Activated CD4-positive, alpha-beta T cell treated with anti-CD3 and anti-CD28 coated beads, Interleukin-2, amount 10 ng/mL, durations not matched to agents 24 days and 14 days (primary cell): Measurements from ENCODE around the gene DNM3. TPM values are rescaled to one million over a fixed set of nuclear protein-coding genes. Genes with fewer than 3 reads are reported as not detected.
A peak's percentile ranks its signal among the peaks of the same experiment; 100 is the strongest.

ENCODE experiments used
- DNase-seq: peaks from one replicate; pipeline ENCODE4 v3.0.0; 2022
- H3K27ac Mint-ChIP-seq: one replicate; pipeline ENCODE4 v1.8.0; 2022; ENCODE audit warnings: mild to moderate bottlenecking, mixed read lengths
- H3K27me3 Mint-ChIP-seq: one replicate; pipeline ENCODE4 v1.8.0; 2022; ENCODE audit warnings: mixed read lengths
- H3K36me3 Mint-ChIP-seq: one replicate; pipeline ENCODE4 v1.8.0; 2022; ENCODE audit warnings: low read depth, mild to moderate bottlenecking, mixed read lengths
- H3K4me1 Mint-ChIP-seq: one replicate; pipeline ENCODE4 v1.8.0; 2021; ENCODE audit warnings: mixed read lengths
- H3K4me3 Mint-ChIP-seq: one replicate; pipeline ENCODE4 v1.8.0; 2022; ENCODE audit warnings: mild to moderate bottlenecking, moderate library complexity, mixed read lengths
- H3K9me3 Mint-ChIP-seq: one replicate; pipeline ENCODE4 v1.8.0; 2021; ENCODE audit warnings: mixed read lengths
- intact Hi-C: fragments of 100-400 bp; cut with micrococcal nuclease; formaldehyde crosslinking; loops from one replicate; pipeline ENCODE4 v1.15.1; 2023
- total RNA-seq: library from RNA; stranded (reverse); gene quantifications from 2 replicates; pipeline ENCODE4 v1.2.3, GENCODE V29; 2022

DNM3 gene
- total RNA-seq, 1 donor from 2014 or later: 0.42 TPM

GRCh38 chr1:172229942-172230341, 388.6 kb downstream of the DNM3 start:
- intact Hi-C loops: no loop called here
- Mint-ChIP-seq H3K27ac (no peak overlapping the region), H3K9me3 (peaks cover 30% of the 10 kb centered on the region), H3K36me3 (peaks cover 10% of the 10 kb centered on the region), H3K4me3 (no peak overlapping the region), H3K4me1 (peaks cover 8% of the 10 kb centered on the region), H3K27me3 (no peaks in the 10 kb centered on the region)
- no peak for DNase-seq

GRCh38 chr1:172230526-172230925, 389.2 kb downstream of the DNM3 start:
- Mint-ChIP-seq H3K27me3 (no peaks in the 10 kb centered on the region), H3K36me3 (peaks cover 10% of the 10 kb centered on the region), H3K4me1 (peaks cover 8% of the 10 kb centered on the region), H3K4me3 (peak overlapping the region; percentile 7), H3K27ac (no peak overlapping the region), H3K9me3 (peaks cover 26% of the 10 kb centered on the region)
- DNase-seq: no peak
- intact Hi-C loops: no loop called here

DNA sequence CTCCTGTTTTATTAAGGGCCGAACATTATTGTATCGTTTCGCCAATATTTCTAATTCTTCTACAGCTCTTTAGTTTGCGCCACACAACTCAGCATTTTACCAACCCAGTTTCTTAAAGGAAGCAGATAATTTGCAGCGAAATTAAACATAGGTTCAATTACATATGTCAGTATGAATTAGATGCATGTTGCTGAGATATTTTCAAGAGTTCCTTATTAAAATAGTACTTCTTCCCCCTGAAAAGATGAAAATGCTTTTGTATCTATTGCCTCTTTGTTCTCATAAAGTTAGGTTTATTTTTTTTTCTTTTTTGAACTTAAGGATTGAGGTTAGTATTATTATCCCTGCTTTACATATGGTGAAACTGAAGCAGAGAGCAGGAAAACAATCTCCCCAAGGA, 395.7 kb downstream of the DNM3 start:
- DNase-seq: no peak
- Mint-ChIP-seq H3K36me3 (peaks cover 2% of the 10 kb centered on the region), H3K27ac (no peak overlapping the region), H3K27me3 (peaks cover 3% of the 10 kb centered on the region), H3K4me1 (peaks cover 4% of the 10 kb centered on the region), H3K9me3 (peaks cover 20% of the 10 kb centered on the region), H3K4me3 (no peak overlapping the region)
- intact Hi-C loops: no loop called here

DNA sequence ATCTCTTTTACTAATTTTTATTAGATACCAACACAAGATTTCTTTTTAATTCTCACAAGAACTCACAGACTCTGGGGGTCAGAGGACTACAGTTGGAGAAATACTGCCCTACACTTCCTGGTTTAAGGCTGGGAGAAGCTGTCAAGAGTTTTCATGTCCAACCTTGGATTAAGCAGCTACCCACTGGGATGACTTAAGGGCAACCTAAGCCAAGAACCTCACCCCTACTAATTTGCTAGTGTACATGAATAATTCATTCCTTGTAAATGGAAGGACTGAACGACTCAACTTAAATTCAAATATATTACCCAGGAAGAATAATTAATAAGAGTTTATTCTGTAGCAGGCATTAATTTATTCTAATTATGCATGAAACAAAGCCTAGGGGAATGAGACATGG, 396.9 kb downstream of the DNM3 start:
- no peak for DNase-seq
- peaks cover 10% of the 10 kb centered on the region for H3K9me3 Mint-ChIP-seq
- H3K27me3 Mint-ChIP-seq: peaks cover 3% of the 10 kb centered on the region
- no peaks in the 10 kb centered on the region for H3K36me3 Mint-ChIP-seq
- H3K4me3 Mint-ChIP-seq: no peak overlapping the region
- peaks cover 4% of the 10 kb centered on the region for H3K4me1 Mint-ChIP-seq
- intact Hi-C loops: no loop called here
- H3K27ac Mint-ChIP-seq: no peak overlapping the region

GRCh38 chr1:172238965-172239364, 397.7 kb downstream of the DNM3 start:
- intact Hi-C loops: no loop called here
- peaks cover 4% of the 10 kb centered on the region for H3K4me1 Mint-ChIP-seq
- no peak overlapping the region for H3K4me3 Mint-ChIP-seq
- no peak overlapping the region for H3K27ac Mint-ChIP-seq
- H3K36me3 Mint-ChIP-seq: no peaks in the 10 kb centered on the region
- H3K9me3 Mint-ChIP-seq: peaks cover 10% of the 10 kb centered on the region
- no peak for DNase-seq
- peaks cover 3% of the 10 kb centered on the region for H3K27me3 Mint-ChIP-seq

DNA sequence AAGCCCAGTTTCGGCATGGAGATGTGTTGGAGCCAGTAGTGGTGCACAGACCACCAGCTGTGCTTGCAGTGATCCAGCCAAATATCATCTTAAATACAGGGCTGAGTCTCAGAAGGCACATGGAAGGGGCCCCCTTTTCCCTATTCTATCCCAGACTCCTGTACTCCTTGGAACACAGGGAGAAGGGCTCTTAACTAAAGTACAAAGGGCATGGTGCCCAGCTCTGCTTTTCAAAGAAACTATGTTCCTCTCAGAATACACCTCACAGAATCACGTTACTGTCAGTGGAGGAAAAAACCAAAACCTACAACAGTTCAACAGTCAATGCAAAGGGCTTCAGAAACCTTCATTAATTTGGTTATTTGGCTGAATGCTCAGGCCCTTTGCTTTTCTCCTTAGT, 398.6 kb downstream of the DNM3 start:
- Mint-ChIP-seq H3K4me1 (peaks cover 4% of the 10 kb centered on the region), H3K4me3 (no peak overlapping the region), H3K27me3 (peaks cover 3% of the 10 kb centered on the region), H3K36me3 (no peaks in the 10 kb centered on the region), H3K9me3 (peaks cover 10% of the 10 kb centered on the region), H3K27ac (no peak overlapping the region)
- no peak for DNase-seq
- intact Hi-C loops: no loop called here

DNA sequence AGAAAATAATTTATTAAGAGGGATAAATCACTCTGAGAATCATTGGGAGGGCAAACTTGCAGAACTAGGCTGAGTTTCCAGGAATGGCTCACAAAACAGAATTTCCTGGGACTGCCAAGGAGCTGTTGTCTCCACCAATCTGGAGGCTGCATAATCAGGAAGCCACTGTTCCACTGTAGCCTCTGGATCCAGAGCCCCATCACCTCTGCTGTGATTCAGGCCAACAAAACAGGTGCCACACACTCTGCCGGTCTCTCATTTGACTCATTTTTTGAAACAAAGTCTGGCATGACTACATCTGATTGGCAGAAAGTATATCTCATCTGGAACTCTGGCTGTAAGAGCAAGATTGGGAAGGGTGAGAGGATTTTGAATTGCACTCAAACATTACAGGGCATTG, 400.2 kb downstream of the DNM3 start:
- H3K36me3 Mint-ChIP-seq: no peaks in the 10 kb centered on the region
- H3K9me3 Mint-ChIP-seq: peaks cover 14% of the 10 kb centered on the region
- peaks cover 4% of the 10 kb centered on the region for H3K4me1 Mint-ChIP-seq
- no peak overlapping the region for H3K27ac Mint-ChIP-seq
- peaks cover 3% of the 10 kb centered on the region for H3K27me3 Mint-ChIP-seq
- H3K4me3 Mint-ChIP-seq: no peak overlapping the region
- DNase-seq: no peak
- intact Hi-C loops: no loop called here

GRCh38 chr1:172244865-172245264, 403.6 kb downstream of the DNM3 start:
- Mint-ChIP-seq H3K27ac (no peak overlapping the region), H3K36me3 (no peaks in the 10 kb centered on the region), H3K27me3 (peaks cover 2% of the 10 kb centered on the region), H3K9me3 (peaks cover 18% of the 10 kb centered on the region), H3K4me3 (no peak overlapping the region), H3K4me1 (peaks cover 4% of the 10 kb centered on the region)
- intact Hi-C loops: no loop called here
- no peak for DNase-seq

- Mint-ChIP-seq H3K27me3 (peaks cover 2% of the 10 kb centered on the region), H3K36me3 (no peaks in the 10 kb centered on the region), H3K4me1 (peaks cover 4% of the 10 kb centered on the region), H3K4me3 (no peak overlapping the region), H3K27ac (no peak overlapping the region), H3K9me3 (peaks cover 22% of the 10 kb centered on the region)
- intact Hi-C loops: no loop called here
- no peak for DNase-seq
Measured at GRCh38 chr1:172245788-172246187, 404.5 kb downstream of the DNM3 start.

- Mint-ChIP-seq H3K36me3 (no peaks in the 10 kb centered on the region), H3K9me3 (peaks cover 22% of the 10 kb centered on the region), H3K27me3 (peaks cover under 1% of the 10 kb centered on the region), H3K27ac (no peak overlapping the region), H3K4me1 (peaks cover 2% of the 10 kb centered on the region), H3K4me3 (no peak overlapping the region)
- intact Hi-C loops: no loop called here
- DNase-seq: no peak
Measured at GRCh38 chr1:172246521-172247390, 405.5 kb downstream of the DNM3 start.

DNA sequence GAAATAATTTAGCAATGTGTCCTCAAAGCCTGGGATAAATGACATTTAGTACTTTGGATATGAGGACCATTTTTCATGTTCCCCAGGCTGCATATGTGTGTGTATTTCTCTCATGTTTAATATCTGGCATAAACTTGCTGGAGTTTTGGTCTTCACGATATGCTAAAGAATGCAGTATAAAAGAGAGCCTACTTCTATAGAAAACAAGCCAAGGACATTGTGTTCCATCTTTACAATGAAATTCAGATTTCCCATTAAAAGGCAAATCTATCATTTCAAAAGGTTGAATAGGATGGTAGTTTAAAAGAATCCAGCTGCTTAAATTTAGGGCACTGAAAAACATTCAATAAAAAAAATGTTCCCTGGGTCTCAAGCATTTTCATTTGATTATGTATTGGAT, 410.2 kb downstream of the DNM3 start:
- DNase-seq: no peak
- peaks cover 6% of the 10 kb centered on the region for H3K36me3 Mint-ChIP-seq
- H3K9me3 Mint-ChIP-seq: peaks cover 25% of the 10 kb centered on the region
- intact Hi-C loops: no loop called here
- H3K27ac Mint-ChIP-seq: no peak overlapping the region
- H3K4me3 Mint-ChIP-seq: no peak overlapping the region
- H3K4me1 Mint-ChIP-seq: peaks cover 18% of the 10 kb centered on the region
- no peaks in the 10 kb centered on the region for H3K27me3 Mint-ChIP-seq

DNA sequence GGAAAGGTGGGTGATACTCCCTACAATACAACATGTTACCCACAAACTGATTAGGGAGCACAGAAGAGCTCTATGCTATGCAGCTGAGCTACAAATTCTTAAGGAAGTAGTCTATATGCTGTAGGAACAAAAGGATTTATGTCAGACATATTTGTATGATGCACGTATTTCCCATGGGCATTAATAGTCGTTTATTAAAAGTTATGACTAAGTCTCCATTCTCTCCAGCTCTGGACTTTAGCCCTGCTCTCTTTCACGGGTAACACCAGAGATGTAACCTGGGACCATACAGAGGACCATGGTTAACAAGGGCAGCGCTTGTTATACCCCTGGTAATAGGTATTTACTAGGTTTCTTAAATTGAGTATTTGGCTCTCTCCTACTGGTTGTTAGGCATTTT, 411.0 kb downstream of the DNM3 start:
- no peak overlapping the region for H3K4me3 Mint-ChIP-seq
- DNase-seq: no peak
- peaks cover 25% of the 10 kb centered on the region for H3K9me3 Mint-ChIP-seq
- no peaks in the 10 kb centered on the region for H3K27me3 Mint-ChIP-seq
- intact Hi-C loops: no loop called here
- H3K36me3 Mint-ChIP-seq: peaks cover 8% of the 10 kb centered on the region
- H3K4me1 Mint-ChIP-seq: peaks cover 18% of the 10 kb centered on the region
- H3K27ac Mint-ChIP-seq: no peak overlapping the region

DNA sequence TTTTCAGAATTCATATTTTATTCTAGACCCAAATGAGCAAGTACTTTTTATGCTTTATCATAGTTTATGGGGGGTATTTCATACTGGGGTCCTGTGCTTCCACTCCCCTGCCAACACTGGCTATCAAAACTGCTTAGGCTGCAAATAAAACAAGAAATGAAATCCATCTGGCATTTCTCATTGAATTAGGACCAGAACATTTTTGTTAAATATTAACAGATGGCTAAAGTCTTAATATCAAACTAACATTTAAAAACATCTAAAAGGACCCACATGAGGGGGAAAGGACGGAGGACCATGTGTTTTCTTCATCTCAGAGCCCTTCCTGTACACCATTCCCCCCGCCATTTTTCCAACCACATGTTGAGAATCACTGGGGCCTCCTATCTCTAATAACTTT, 411.7 kb downstream of the DNM3 start:
- Mint-ChIP-seq H3K27ac (no peak overlapping the region), H3K27me3 (no peaks in the 10 kb centered on the region), H3K4me1 (peaks cover 18% of the 10 kb centered on the region), H3K9me3 (peaks cover 25% of the 10 kb centered on the region), H3K36me3 (peaks cover 8% of the 10 kb centered on the region), H3K4me3 (no peak overlapping the region)
- no peak for DNase-seq
- intact Hi-C loops: no loop called here

DNA sequence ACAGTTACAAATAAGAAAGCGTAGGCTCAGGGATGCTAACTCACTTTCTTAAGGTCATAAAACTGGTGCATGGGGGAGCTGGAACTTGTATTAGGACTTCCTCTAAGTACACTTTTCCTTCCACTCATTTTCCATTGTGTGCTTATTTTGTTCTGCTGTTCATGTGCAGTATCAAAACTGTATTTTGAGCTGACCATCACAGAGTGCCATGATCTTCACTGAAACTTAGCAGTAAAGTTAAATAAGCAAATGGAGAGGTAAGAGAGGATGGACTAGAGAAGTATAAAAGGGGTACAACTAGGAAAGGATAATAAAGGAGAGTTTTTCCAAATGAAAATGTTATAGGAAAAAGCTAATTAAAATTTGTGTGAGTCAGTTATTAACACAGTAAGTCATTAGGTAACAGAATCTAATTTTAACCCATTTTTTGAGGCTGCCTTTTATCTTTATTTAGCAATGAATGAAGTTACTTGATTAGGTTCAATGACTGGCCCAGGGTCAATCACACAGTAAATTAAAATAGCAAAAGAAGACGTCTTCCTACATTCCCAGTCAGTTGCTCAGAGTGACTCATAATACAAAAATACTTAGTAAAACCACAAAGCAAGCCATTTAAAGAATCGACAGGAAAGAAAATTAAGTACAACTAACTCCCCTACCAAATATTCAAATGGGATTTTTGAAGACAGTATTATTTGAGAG, 413.4 kb downstream of the DNM3 start:
- H3K36me3 Mint-ChIP-seq: peaks cover 8% of the 10 kb centered on the region
- H3K4me1 Mint-ChIP-seq: peaks cover 19% of the 10 kb centered on the region
- H3K9me3 Mint-ChIP-seq: peaks cover 21% of the 10 kb centered on the region
- H3K27me3 Mint-ChIP-seq: no peaks in the 10 kb centered on the region
- peak overlapping the region; percentile 34 for H3K4me3 Mint-ChIP-seq
- H3K27ac Mint-ChIP-seq: peak overlapping the region; percentile 78
- intact Hi-C loops: no loop called here
- no peak for DNase-seq
